ENCODE data around the gene HSFX4. TPM values are rescaled to one million over a fixed set of nuclear protein-coding genes. Genes with fewer than 3 reads are reported as not detected.
"Not testable (repeated sequence)": the region's sequence is repeated elsewhere in the genome, so short reads cannot be mapped to it uniquely, and the experiment has no call there.

The HSFX4 gene
- total RNA-seq (2021; ENCODE audit: unreplicated experiment) (not detected), Bru-seq, nascent RNA (not detected), BruChase-seq, experiment 1, labeled RNA remaining after a 2-hour chase (not detected), BruChase-seq, experiment 2, labeled RNA remaining after a 6-hour chase (not detected)
- polyA plus RNA-seq (2012; ENCODE audit: insufficient read length): not detected
- long read RNA-seq: 0 reads

- H3K27me3 ChIP-seq (ENCODE audit: control insufficient read depth, insufficient read depth, low read length); H3K4me1 ChIP-seq (ENCODE audit: control insufficient read depth, insufficient read depth, low read length); H3K36me3 ChIP-seq (ENCODE audit: control insufficient read depth, insufficient read depth, low read length); ATAC-seq; in situ Hi-C loops (cut with HindIII; ENCODE audit: low pct_unique_long_range_greater_than_20kb, low sequenced_read_pairs); H3K4me3 ChIP-seq (ENCODE audit: low read depth in 2 of 2, low read length in 2 of 2); intact Hi-C loops (cut with micrococcal nuclease; ENCODE audit: unreplicated experiment); POLR2A ChIA-PET; BruUV-seq (replicated peaks); DNase-seq (ENCODE audit: low read depth, low spot score); CTCF ChIA-PET; H3K27ac ChIP-seq (ENCODE audit: low read length); H3K9me3 ChIP-seq (ENCODE audit: control insufficient read depth, insufficient read depth, low read depth, low read length): not testable (repeated sequence)
Measured at GRCh38 chrX:149929400-149929799, at the start of gene HSFX4. Gene HSFX4, plus strand, starts transcription at chrX:149929573. Its CDS starts 72 bp downstream, at chrX:149929645.

DNA sequence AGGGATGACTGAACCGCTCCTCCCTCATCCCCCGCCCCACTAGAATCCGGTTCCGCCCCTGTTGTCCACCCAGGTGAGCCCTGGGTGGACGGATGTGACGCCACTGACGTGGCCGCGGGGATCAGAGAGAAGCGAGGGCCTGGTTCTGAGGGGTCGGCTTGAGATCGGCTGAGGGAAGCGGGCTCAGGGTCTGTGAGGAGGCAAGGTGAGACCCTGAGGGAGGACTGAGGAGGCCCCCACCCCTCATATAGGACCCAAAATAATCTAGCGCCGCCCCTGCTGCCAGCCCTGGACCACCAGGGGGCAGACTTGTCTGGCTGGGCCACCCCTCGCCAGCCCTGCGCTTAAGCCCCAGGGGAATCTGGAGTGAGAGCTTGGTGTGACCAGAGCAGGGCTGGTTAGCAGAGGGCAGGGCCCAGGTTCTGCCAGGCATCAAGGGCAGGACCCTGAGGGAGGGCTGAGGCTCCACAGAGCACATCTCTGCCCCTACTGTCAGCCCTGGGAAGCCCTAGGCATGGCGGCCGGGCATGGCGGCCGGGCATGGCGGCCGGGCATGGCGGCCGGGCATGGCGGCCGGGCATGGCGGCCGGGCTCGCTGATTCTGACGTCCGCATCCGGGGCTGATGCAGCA, 48.2 kb upstream of the HSFX4 start, which contains the start of gene MAGEA8:
MAGEA8 (plus strand) TSS at position 103 of the 631 bp plus-strand sequence. CDS start 3,090 bp downstream, outside the sequence.
- Histone ChIP-seq H3K4me1 (ENCODE audit: control insufficient read depth, insufficient read depth, low read length) (no peaks in the 10 kb centered on the region), H3K27ac (ENCODE audit: low read length) (no peak within 1 kb of the TSS), H3K27me3 (ENCODE audit: control insufficient read depth, insufficient read depth, low read length) (peaks cover 5% of the 10 kb centered on the region; the same call in 1 of the 2 replicates), H3K36me3 (ENCODE audit: control insufficient read depth, insufficient read depth, low read length) (no peaks in the 10 kb centered on the region), H3K9me3 (ENCODE audit: control insufficient read depth, insufficient read depth, low read depth, low read length) (no peaks in the 10 kb centered on the region), H3K4me3 (ENCODE audit: low read depth in 2 of 2, low read length in 2 of 2) (no peak within 1 kb of the TSS)
- intact Hi-C loops (cut with micrococcal nuclease; ENCODE audit: unreplicated experiment): no loop called here
- ATAC-seq (no peak), DNase-seq (ENCODE audit: low read depth, low spot score) (no peak)
- POLR2A ChIA-PET: no interaction called here
- TF ChIP-seq, protein P1, sequence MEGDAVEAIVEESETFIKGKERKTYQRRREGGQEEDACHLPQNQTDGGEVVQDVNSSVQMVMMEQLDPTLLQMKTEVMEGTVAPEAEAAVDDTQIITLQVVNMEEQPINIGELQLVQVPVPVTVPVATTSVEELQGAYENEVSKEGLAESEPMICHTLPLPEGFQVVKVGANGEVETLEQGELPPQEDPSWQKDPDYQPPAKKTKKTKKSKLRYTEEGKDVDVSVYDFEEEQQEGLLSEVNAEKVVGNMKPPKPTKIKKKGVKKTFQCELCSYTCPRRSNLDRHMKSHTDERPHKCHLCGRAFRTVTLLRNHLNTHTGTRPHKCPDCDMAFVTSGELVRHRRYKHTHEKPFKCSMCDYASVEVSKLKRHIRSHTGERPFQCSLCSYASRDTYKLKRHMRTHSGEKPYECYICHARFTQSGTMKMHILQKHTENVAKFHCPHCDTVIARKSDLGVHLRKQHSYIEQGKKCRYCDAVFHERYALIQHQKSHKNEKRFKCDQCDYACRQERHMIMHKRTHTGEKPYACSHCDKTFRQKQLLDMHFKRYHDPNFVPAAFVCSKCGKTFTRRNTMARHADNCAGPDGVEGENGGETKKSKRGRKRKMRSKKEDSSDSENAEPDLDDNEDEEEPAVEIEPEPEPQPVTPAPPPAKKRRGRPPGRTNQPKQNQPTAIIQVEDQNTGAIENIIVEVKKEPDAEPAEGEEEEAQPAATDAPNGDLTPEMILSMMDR (IDR thresholded peaks at IDR 0.05): peak; percentile 48
- no peak for TF ChIP-seq SIN3A (IDR thresholded peaks at IDR 0.05; ENCODE audit: borderline replicate concordance, insufficient read depth, low read depth, low read length)
- no TSS peak for BruUV-seq (replicated peaks)
- in situ Hi-C loops (cut with HindIII; ENCODE audit: low pct_unique_long_range_greater_than_20kb, low sequenced_read_pairs): no loop called here
- CTCF ChIA-PET: no interaction called here

GRCh38 chrX:149890828-149891227, 38.5 kb upstream of the HSFX4 start:
- H3K4me3 ChIP-seq (ENCODE audit: low read depth in 2 of 2, low read length in 2 of 2); H3K9me3 ChIP-seq (ENCODE audit: control insufficient read depth, insufficient read depth, low read depth, low read length); in situ Hi-C loops (cut with HindIII; ENCODE audit: low pct_unique_long_range_greater_than_20kb, low sequenced_read_pairs); intact Hi-C loops (cut with micrococcal nuclease; ENCODE audit: unreplicated experiment); H3K27me3 ChIP-seq (ENCODE audit: control insufficient read depth, insufficient read depth, low read length); H3K4me1 ChIP-seq (ENCODE audit: control insufficient read depth, insufficient read depth, low read length); BruUV-seq (replicated peaks); CTCF ChIA-PET; POLR2A ChIA-PET; DNase-seq (ENCODE audit: low read depth, low spot score); ATAC-seq; H3K36me3 ChIP-seq (ENCODE audit: control insufficient read depth, insufficient read depth, low read length); H3K27ac ChIP-seq (ENCODE audit: low read length): not testable (repeated sequence)

DNA sequence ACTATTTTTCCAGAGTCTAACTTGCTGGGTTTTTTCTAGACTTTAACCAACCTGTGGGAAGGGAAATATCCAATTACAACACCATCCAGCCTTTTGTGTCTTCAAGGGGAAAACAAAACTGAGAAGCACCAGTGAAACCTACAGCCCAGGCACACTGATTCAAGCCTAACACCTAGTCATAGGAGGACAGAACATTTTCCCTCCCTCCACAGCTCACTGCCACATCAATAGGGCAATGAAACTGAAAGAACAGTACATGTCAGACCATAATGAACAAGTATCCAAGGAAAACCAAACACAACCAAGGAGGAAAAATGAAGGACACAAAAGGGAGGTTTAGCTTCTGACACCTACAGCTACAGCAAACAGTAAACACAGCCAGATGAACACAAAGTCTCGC, 30.8 kb upstream of the HSFX4 start:
- no TSS peak for BruUV-seq (replicated peaks)
- Histone ChIP-seq H3K4me3 (ENCODE audit: low read depth in 2 of 2, low read length in 2 of 2) (no peak overlapping the region), H3K9me3 (ENCODE audit: control insufficient read depth, insufficient read depth, low read depth, low read length) (no peaks in the 10 kb centered on the region), H3K27me3 (ENCODE audit: control insufficient read depth, insufficient read depth, low read length) (no peaks in the 10 kb centered on the region; the same call in 1 of the 2 replicates), H3K4me1 (ENCODE audit: control insufficient read depth, insufficient read depth, low read length) (no peaks in the 10 kb centered on the region), H3K36me3 (ENCODE audit: control insufficient read depth, insufficient read depth, low read length) (no peaks in the 10 kb centered on the region; the same call in 1 of the 2 replicates), H3K27ac (ENCODE audit: low read length) (no peak overlapping the region)
- in situ Hi-C loops (cut with HindIII; ENCODE audit: low pct_unique_long_range_greater_than_20kb, low sequenced_read_pairs) (no loop called here), intact Hi-C loops (cut with micrococcal nuclease; ENCODE audit: unreplicated experiment) (no loop called here)
- no peak for DNase-seq (ENCODE audit: low read depth, low spot score)
- ChIA-PET CTCF (no interaction called here), POLR2A (no interaction called here)
- TF ChIP-seq, protein P1 (IDR thresholded peaks at IDR 0.05): no peak
- TF ChIP-seq, protein P2, sequence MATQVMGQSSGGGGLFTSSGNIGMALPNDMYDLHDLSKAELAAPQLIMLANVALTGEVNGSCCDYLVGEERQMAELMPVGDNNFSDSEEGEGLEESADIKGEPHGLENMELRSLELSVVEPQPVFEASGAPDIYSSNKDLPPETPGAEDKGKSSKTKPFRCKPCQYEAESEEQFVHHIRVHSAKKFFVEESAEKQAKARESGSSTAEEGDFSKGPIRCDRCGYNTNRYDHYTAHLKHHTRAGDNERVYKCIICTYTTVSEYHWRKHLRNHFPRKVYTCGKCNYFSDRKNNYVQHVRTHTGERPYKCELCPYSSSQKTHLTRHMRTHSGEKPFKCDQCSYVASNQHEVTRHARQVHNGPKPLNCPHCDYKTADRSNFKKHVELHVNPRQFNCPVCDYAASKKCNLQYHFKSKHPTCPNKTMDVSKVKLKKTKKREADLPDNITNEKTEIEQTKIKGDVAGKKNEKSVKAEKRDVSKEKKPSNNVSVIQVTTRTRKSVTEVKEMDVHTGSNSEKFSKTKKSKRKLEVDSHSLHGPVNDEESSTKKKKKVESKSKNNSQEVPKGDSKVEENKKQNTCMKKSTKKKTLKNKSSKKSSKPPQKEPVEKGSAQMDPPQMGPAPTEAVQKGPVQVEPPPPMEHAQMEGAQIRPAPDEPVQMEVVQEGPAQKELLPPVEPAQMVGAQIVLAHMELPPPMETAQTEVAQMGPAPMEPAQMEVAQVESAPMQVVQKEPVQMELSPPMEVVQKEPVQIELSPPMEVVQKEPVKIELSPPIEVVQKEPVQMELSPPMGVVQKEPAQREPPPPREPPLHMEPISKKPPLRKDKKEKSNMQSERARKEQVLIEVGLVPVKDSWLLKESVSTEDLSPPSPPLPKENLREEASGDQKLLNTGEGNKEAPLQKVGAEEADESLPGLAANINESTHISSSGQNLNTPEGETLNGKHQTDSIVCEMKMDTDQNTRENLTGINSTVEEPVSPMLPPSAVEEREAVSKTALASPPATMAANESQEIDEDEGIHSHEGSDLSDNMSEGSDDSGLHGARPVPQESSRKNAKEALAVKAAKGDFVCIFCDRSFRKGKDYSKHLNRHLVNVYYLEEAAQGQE (IDR thresholded peaks at IDR 0.05; ENCODE audit: insufficient read depth in 1 of 2, low read depth in 2 of 2, low read length in 1 of 2): no peak
- no peak for TF ChIP-seq SIN3A (IDR thresholded peaks at IDR 0.05; ENCODE audit: borderline replicate concordance, insufficient read depth, low read depth, low read length)
- no peak for TF ChIP-seq POLR2AphosphoS5 (IDR thresholded peaks at IDR 0.05; ENCODE audit: low read depth, low read length)
- no peak for TF ChIP-seq TCF7L2 (IDR thresholded peaks at IDR 0.05; ENCODE audit: low read depth, low read length)
- no peak for ATAC-seq

Measured in Panc1 (cell line).